ENCODE data around the gene TUBB4A. TPM values are rescaled to one million over a fixed set of nuclear protein-coding genes. Genes with fewer than 3 reads are reported as not detected.

The TUBB4A gene
- total RNA-seq, 1 donor from 2014 or later, result 13.5 TPM

- H3K4me3 Mint-ChIP-seq, result no peak overlapping the region
- peaks cover 8% of the 10 kb centered on the region for H3K9me3 Mint-ChIP-seq
- H3K27ac Mint-ChIP-seq, result no peak overlapping the region
- DNase-seq (ENCODE audit: low spot score in 2 of 2, unreplicated experiment in 2 of 2), result no peak
- H3K27me3 Mint-ChIP-seq (ENCODE audit: low read depth), result peaks cover 10% of the 10 kb centered on the region
- H3K4me1 Mint-ChIP-seq, result no peaks in the 10 kb centered on the region
- TF ChIP-seq, protein P1, sequence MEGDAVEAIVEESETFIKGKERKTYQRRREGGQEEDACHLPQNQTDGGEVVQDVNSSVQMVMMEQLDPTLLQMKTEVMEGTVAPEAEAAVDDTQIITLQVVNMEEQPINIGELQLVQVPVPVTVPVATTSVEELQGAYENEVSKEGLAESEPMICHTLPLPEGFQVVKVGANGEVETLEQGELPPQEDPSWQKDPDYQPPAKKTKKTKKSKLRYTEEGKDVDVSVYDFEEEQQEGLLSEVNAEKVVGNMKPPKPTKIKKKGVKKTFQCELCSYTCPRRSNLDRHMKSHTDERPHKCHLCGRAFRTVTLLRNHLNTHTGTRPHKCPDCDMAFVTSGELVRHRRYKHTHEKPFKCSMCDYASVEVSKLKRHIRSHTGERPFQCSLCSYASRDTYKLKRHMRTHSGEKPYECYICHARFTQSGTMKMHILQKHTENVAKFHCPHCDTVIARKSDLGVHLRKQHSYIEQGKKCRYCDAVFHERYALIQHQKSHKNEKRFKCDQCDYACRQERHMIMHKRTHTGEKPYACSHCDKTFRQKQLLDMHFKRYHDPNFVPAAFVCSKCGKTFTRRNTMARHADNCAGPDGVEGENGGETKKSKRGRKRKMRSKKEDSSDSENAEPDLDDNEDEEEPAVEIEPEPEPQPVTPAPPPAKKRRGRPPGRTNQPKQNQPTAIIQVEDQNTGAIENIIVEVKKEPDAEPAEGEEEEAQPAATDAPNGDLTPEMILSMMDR (IDR thresholded peaks at IDR 0.05; ENCODE audit: unreplicated experiment), result no peak
- H3K36me3 Mint-ChIP-seq, result no peaks in the 10 kb centered on the region
Measured at GRCh38 chr19:6491802-6492592, 10.1 kb downstream of the TUBB4A start.

DNA sequence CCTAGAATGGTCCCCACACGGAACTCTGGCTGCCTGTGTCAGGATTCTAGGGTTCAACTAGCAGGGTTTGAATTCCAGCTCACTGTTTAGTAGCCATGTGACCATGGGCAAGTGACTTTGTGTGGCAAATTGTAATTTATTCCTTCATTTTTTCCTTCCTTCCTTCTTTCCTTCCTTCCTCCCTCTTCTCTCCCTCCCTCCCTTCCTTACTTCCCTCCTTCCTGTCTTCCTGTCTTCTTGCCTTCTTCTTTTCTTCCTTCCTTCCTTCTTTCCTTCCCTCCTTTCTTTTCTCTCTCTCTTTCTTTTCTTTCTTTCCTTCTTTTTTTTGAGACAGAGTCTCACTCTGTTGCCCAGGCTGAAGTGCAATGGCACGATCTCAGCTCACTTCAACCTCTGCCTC, 12.0 kb downstream of the TUBB4A start:
- Mint-ChIP-seq H3K4me1 (no peaks in the 10 kb centered on the region), H3K4me3 (no peak overlapping the region), H3K27ac (no peak overlapping the region), H3K9me3 (peaks cover 8% of the 10 kb centered on the region), H3K36me3 (no peaks in the 10 kb centered on the region), H3K27me3 (ENCODE audit: low read depth) (peaks cover 10% of the 10 kb centered on the region)
- TF ChIP-seq, protein P1 (IDR thresholded peaks at IDR 0.05; ENCODE audit: unreplicated experiment), result no peak
- no peak for DNase-seq (ENCODE audit: low spot score in 2 of 2, unreplicated experiment in 2 of 2)

DNA sequence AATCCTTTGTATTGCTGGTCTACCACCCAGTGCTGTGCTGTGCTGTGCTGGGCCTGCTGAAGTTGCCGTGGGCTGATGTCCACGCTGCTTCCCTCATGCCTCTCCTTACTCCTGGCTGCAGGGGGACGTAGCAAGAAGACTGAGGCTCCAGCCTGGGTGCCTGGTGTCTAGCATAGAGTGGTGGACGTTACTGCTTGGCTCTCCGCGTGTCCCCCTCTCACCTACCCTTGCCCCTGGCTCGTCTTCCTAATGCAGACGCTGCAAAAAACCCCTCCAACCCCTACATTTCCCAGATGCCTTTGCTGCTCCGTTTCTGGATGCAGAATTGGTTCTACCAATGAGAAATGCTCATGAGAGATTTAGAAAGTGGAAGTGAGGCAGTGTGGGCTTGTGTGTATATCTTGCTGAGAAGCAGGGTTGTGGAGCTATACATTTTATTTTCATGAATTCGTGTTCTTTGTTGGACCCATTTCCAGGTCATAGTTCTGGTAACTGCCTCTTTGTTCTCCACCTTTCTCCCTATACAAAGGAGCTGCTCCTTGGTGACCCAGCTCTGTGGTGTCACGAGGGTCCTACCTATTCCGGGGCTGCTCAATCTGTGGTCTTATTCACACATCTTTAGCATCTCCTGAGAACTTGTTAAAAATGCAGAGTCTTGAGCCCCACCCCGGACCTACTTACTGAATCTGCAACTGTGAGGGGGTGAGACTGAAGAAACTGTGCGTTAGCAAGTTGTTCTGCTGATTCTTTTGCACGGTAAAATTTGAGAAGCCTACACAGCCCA, 12.6 kb downstream of the TUBB4A start:
- Mint-ChIP-seq H3K27me3 (ENCODE audit: low read depth) (peaks cover 10% of the 10 kb centered on the region), H3K4me1 (no peaks in the 10 kb centered on the region), H3K9me3 (peaks cover 8% of the 10 kb centered on the region), H3K27ac (no peak overlapping the region), H3K36me3 (no peaks in the 10 kb centered on the region), H3K4me3 (no peak overlapping the region)
- DNase-seq (ENCODE audit: low spot score in 2 of 2, unreplicated experiment in 2 of 2), result no peak
- TF ChIP-seq, protein P1 (IDR thresholded peaks at IDR 0.05; ENCODE audit: unreplicated experiment), result no peak

DNA sequence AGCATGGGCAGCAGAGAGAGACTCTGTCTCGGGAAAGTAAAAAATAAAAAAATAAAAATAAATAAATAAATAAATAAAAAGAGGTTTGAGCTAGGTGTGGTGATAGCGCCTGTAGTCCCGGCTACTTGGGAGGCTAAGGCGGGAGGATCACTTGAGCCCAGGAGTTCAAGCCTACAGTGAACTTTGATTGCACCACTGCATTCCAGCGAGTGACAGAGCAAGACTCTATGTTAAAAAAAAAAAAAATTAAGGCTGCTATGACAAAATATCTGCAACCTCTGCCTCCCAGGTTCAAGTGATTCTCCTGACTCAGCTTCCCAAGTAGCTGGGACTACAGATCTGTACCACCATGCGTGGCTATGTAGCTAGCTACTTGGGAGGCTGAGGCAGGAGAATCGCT, 17.3 kb downstream of the TUBB4A start:
- no peak overlapping the region for H3K27ac Mint-ChIP-seq
- H3K9me3 Mint-ChIP-seq, result no peaks in the 10 kb centered on the region
- no peaks in the 10 kb centered on the region for H3K36me3 Mint-ChIP-seq
- TF ChIP-seq, protein P1 (IDR thresholded peaks at IDR 0.05; ENCODE audit: unreplicated experiment), result no peak
- no peaks in the 10 kb centered on the region for H3K4me1 Mint-ChIP-seq
- H3K27me3 Mint-ChIP-seq (ENCODE audit: low read depth), result peaks cover 23% of the 10 kb centered on the region
- no peak overlapping the region for H3K4me3 Mint-ChIP-seq
- DNase-seq (ENCODE audit: low spot score in 2 of 2, unreplicated experiment in 2 of 2), result no peak

- H3K27ac Mint-ChIP-seq, result no peak overlapping the region
- H3K36me3 Mint-ChIP-seq, result no peaks in the 10 kb centered on the region
- H3K4me1 Mint-ChIP-seq, result no peaks in the 10 kb centered on the region
- TF ChIP-seq, protein P1 (IDR thresholded peaks at IDR 0.05; ENCODE audit: unreplicated experiment), result no peak
- H3K9me3 Mint-ChIP-seq, result no peaks in the 10 kb centered on the region
- H3K4me3 Mint-ChIP-seq, result no peak overlapping the region
- DNase-seq (ENCODE audit: low spot score in 2 of 2, unreplicated experiment in 2 of 2), result no peak
- H3K27me3 Mint-ChIP-seq (ENCODE audit: low read depth), result peaks cover 21% of the 10 kb centered on the region
Measured at GRCh38 chr19:6484230-6484629, 17.9 kb downstream of the TUBB4A start.
